Measurements from ENCODE around the gene COL5A1.

COL5A1 gene

GRCh38 chr9:134869554-134870300 is 228.1 kb downstream of the COL5A1 start:
- TF ChIP-seq YY1 (IDR thresholded peaks at IDR 0.05; ENCODE audit: low read depth) (no peak), TCF12 (IDR thresholded peaks at IDR 0.05; ENCODE audit: low read depth) (no peak), CEBPB (IDR thresholded peaks at IDR 0.05) (no peak), MAX (IDR thresholded peaks at IDR 0.05) (no peak), NFIC (IDR thresholded peaks at IDR 0.05) (no peak), RAD21 (IDR thresholded peaks at IDR 0.05; ENCODE audit: low read depth) (no peak), EP300 (IDR thresholded peaks at IDR 0.05; ENCODE audit: borderline replicate concordance) (no peak), TEAD4 (IDR thresholded peaks at IDR 0.05) (no peak), FOXM1 (IDR thresholded peaks at IDR 0.05; ENCODE audit: borderline replicate concordance, low read depth) (no peak), CREB1 (IDR thresholded peaks at IDR 0.05; ENCODE audit: low read depth) (no peak), EGR1 (IDR thresholded peaks at IDR 0.05) (no peak), ZBTB7A (IDR thresholded peaks at IDR 0.05; ENCODE audit: low read depth) (no peak), REST (IDR thresholded peaks at IDR 0.05; ENCODE audit: low read depth) (no peak), USF1 (IDR thresholded peaks at IDR 0.05) (no peak), TAF1 (IDR thresholded peaks at IDR 0.05; ENCODE audit: low read depth) (no peak)

- TF ChIP-seq FOXM1 (IDR thresholded peaks at IDR 0.05; ENCODE audit: borderline replicate concordance, low read depth) (no peak), EP300 (IDR thresholded peaks at IDR 0.05; ENCODE audit: borderline replicate concordance) (no peak), MAX (IDR thresholded peaks at IDR 0.05) (no peak), TCF12 (IDR thresholded peaks at IDR 0.05; ENCODE audit: low read depth) (no peak), EGR1 (IDR thresholded peaks at IDR 0.05) (no peak), RAD21 (IDR thresholded peaks at IDR 0.05; ENCODE audit: low read depth) (no peak), ZBTB7A (IDR thresholded peaks at IDR 0.05; ENCODE audit: low read depth) (no peak), REST (IDR thresholded peaks at IDR 0.05; ENCODE audit: low read depth) (no peak), TEAD4 (IDR thresholded peaks at IDR 0.05) (no peak), CEBPB (IDR thresholded peaks at IDR 0.05) (no peak), YY1 (IDR thresholded peaks at IDR 0.05; ENCODE audit: low read depth) (no peak), NFIC (IDR thresholded peaks at IDR 0.05) (no peak), CREB1 (IDR thresholded peaks at IDR 0.05; ENCODE audit: low read depth) (no peak), TAF1 (IDR thresholded peaks at IDR 0.05; ENCODE audit: low read depth) (no peak), USF1 (IDR thresholded peaks at IDR 0.05) (no peak)
Measured at GRCh38 chr9:134870301-134870694, 228.7 kb downstream of the COL5A1 start.

GRCh38 chr9:134870746-134871662 is 229.4 kb downstream of the COL5A1 start:
- TF ChIP-seq YY1 (IDR thresholded peaks at IDR 0.05; ENCODE audit: low read depth): no peak
- TF ChIP-seq EGR1 (IDR thresholded peaks at IDR 0.05): no peak
- TF ChIP-seq MAX (IDR thresholded peaks at IDR 0.05): no peak
- no peak for TF ChIP-seq TAF1 (IDR thresholded peaks at IDR 0.05; ENCODE audit: low read depth)
- TF ChIP-seq ZBTB7A (IDR thresholded peaks at IDR 0.05; ENCODE audit: low read depth): no peak
- no peak for TF ChIP-seq CEBPB (IDR thresholded peaks at IDR 0.05)
- TF ChIP-seq EP300 (IDR thresholded peaks at IDR 0.05; ENCODE audit: borderline replicate concordance): no peak
- TF ChIP-seq CREB1 (IDR thresholded peaks at IDR 0.05; ENCODE audit: low read depth): no peak
- no peak for TF ChIP-seq NFIC (IDR thresholded peaks at IDR 0.05)
- TF ChIP-seq RAD21 (IDR thresholded peaks at IDR 0.05; ENCODE audit: low read depth): no peak
- TF ChIP-seq TEAD4 (IDR thresholded peaks at IDR 0.05): no peak
- no peak for TF ChIP-seq USF1 (IDR thresholded peaks at IDR 0.05)
- no peak for TF ChIP-seq TCF12 (IDR thresholded peaks at IDR 0.05; ENCODE audit: low read depth)

- TF ChIP-seq FOXM1 (IDR thresholded peaks at IDR 0.05; ENCODE audit: borderline replicate concordance, low read depth) (no peak), MAX (IDR thresholded peaks at IDR 0.05) (no peak), EGR1 (IDR thresholded peaks at IDR 0.05) (no peak), NFIC (IDR thresholded peaks at IDR 0.05) (no peak)
Measured at GRCh38 chr9:134871697-134872340, 230.2 kb downstream of the COL5A1 start.

Data from Ishikawa (cell line).